B cell (primary cell): ENCODE data around the gene GRIK3.

Experiments
- EZH2 ChIP-seq: IDR thresholded peaks from 2 replicates; pipeline ENCODE4 v1.6.1; 2012; ENCODE audit warnings: borderline replicate concordance, low read depth, mild to moderate bottlenecking, moderate library complexity, low read length; ENCODE audit not compliant: insufficient read depth, poor library complexity, severe bottlenecking
- TF ChIP-seq, protein P1 (sequence below): fragments of 200-600 bp; IDR thresholded peaks from one replicate; pipeline ENCODE4 v1.8.0; 2022; ENCODE audit warnings: antibody characterized with exemption, mild to moderate bottlenecking

DNA sequence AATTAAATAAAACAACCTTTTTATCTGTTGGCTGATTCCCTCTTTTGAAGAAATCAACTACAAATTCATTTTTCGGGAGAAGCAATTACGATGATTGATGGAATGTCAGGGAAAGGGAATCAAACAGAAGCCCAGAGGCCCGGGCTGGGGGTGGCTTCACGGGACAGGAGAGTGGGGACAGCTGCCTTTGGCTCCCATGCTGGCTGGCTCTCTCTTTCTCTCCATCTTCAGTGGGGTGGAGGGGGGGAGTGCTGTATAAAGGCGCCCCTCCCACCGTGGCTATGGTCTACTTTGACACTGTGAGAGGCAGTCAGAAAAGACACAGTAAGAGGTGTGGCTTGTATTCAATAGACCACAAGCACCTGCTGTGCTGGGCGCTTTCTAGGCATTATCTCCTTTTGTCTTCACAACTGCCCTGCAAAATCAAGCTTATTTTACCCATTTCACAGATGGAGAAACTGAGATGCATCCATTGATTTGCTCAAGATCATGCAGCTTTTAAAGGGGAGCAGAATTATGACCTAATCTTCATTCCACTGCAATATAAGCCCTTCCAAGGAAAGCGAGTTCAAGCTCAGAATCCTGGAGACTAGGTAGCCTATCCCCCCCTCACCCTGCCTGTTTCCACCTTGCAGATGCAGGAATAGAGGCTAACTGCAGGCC, 92.9 kb downstream of the GRIK3 start:
- TF ChIP-seq, protein P1, sequence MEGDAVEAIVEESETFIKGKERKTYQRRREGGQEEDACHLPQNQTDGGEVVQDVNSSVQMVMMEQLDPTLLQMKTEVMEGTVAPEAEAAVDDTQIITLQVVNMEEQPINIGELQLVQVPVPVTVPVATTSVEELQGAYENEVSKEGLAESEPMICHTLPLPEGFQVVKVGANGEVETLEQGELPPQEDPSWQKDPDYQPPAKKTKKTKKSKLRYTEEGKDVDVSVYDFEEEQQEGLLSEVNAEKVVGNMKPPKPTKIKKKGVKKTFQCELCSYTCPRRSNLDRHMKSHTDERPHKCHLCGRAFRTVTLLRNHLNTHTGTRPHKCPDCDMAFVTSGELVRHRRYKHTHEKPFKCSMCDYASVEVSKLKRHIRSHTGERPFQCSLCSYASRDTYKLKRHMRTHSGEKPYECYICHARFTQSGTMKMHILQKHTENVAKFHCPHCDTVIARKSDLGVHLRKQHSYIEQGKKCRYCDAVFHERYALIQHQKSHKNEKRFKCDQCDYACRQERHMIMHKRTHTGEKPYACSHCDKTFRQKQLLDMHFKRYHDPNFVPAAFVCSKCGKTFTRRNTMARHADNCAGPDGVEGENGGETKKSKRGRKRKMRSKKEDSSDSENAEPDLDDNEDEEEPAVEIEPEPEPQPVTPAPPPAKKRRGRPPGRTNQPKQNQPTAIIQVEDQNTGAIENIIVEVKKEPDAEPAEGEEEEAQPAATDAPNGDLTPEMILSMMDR = no peak
- no peak for TF ChIP-seq EZH2
